Uterus (tissue), 4 donors: ENCODE results near the gene CTNNBIP1. TPM values are rescaled to one million over a fixed set of nuclear protein-coding genes. Genes with fewer than 3 reads are reported as not detected.
A peak's percentile ranks its signal among the peaks of the same experiment; 100 is the strongest.
"Not testable (repeated sequence)": the region's sequence is repeated elsewhere in the genome, so short reads cannot be mapped to it uniquely, and the experiment has no call there.

Experiments used
- DNase-seq, 2 donors: peaks; one replicate each; pipeline ENCODE4 v3.0.0-alpha.2; 2019 to 2020
- H3K27ac ChIP-seq, 2 donors: fragments of 200-600 bp; sonication (generic); 1 replicate in 1 of 2; 2 replicates in 1 of 2; pipeline ENCODE4 v1.5.1; 2016 to 2018
- H3K27me3 ChIP-seq, 2 donors: fragments of 200-600 bp; sonication (generic); one replicate each; pipeline ENCODE4 v1.5.1; 2018 to 2019; ENCODE audit warnings: control low read depth in 1 of 2
- H3K36me3 ChIP-seq, 2 donors: fragments of 200-600 bp; sonication (generic); one replicate each; pipeline ENCODE4 v1.5.1; 2019; ENCODE audit warnings: control low read depth in 1 of 2
- H3K4me1 ChIP-seq, 2 donors: fragments of 200-600 bp; sonication (generic); one replicate each; pipeline ENCODE4 v1.5.1; 2018 to 2019; ENCODE audit warnings: control low read depth in 1 of 2
- H3K4me3 ChIP-seq, 2 donors: fragments of 200-600 bp; sonication (generic); 1 replicate in 1 of 2; 2 replicates in 1 of 2; pipeline ENCODE4 v1.5.1; 2018 to 2019; ENCODE audit warnings: mild to moderate bottlenecking in 1 of 2
- H3K9me3 ChIP-seq, 2 donors: fragments of 200-600 bp; sonication (generic); one replicate each; pipeline ENCODE4 v1.5.1; 2019; ENCODE audit warnings: control low read depth in 1 of 2
- CTCF ChIP-seq, 4 experiments: fragments of 200-600 bp in 2 of 4; fragments of 450-650 bp in 2 of 4; sonication (generic) in 2 of 4; IDR thresholded peaks; one replicate each; pipeline ENCODE4 v1.5.1; 2016 to 2019; ENCODE audit warnings: antibody characterized with exemption in 4 of 4, mild to moderate bottlenecking in 2 of 4, moderate library complexity in 1 of 4
- POLR2A ChIP-seq, 2 donors: fragments of 450-650 bp; IDR thresholded peaks; one replicate each; pipeline ENCODE4 v1.6.1; 2016; ENCODE audit warnings: antibody characterized with exemption in 2 of 2, mild to moderate bottlenecking in 1 of 2, moderate library complexity in 1 of 2
- intact Hi-C: fragments of 100-400 bp; cut with DNase I; formaldehyde crosslinking; loops from one replicate; pipeline ENCODE4 v1.15.1; 2023; ENCODE audit warnings: low total_unique reads
- total RNA-seq, 4 donors: library from RNA; depleted of rRNA in 3 of 4; stranded (reverse); fragments of >200 nt in 3 of 4; gene quantifications; one replicate each; pipeline versions ENCODE4 v1.1.0 to v1.2.4, GENCODE V29; 2014 to 2023
- donor health status: DM: yes; HTN: yes; CAD: no.

The CTNNBIP1 gene
- total RNA-seq, 4 donors from 2014 or later, result 4.7 to 26.6 (median 13.6) TPM

GRCh38 chr1:9917901-9918300, 7.8 kb upstream of the CTNNBIP1 start:
- H3K27ac ChIP-seq, result no peak overlapping the region
- TF ChIP-seq CTCF (IDR thresholded peaks at IDR 0.05), result no peak
- no peak for TF ChIP-seq POLR2A (IDR thresholded peaks at IDR 0.05)
- no peaks in the 10 kb centered on the region for H3K9me3 ChIP-seq
- H3K4me1 ChIP-seq, result no peaks in the 10 kb centered on the region
- H3K36me3 ChIP-seq, result no peaks in the 10 kb centered on the region
- no peak overlapping the region for H3K4me3 ChIP-seq
- DNase-seq, result no peak
- no peaks in the 10 kb centered on the region for H3K27me3 ChIP-seq
- intact Hi-C loops, result no loop called here

- H3K4me1 ChIP-seq, H3K36me3 ChIP-seq, DNase-seq, intact Hi-C loops, H3K27ac ChIP-seq, H3K27me3 ChIP-seq, H3K9me3 ChIP-seq, H3K4me3 ChIP-seq: not testable (repeated sequence)
These were observed 7.4 kb upstream of the CTNNBIP1 start for GRCh38 chr1:9917495-9917894.

DNA sequence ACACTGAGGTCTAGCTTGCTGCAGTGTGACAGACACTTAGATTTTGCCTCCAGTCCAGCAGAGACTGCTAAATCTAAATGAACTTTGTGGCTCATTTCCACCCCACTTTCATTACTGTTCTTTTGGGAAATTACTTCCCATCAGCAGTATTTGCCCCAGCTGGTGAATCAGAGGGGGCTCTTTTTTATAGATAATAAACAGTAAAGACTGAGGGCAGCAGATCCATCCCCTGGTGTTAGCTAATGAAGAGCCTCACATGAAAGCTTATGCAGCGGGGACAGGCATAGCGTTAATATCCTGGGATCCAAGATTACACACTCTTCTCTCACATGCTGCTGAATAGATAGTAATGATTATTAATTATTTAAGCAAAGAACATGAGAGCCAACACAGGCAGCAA, 6.4 kb upstream of the CTNNBIP1 start:
- DNase-seq, result no peak
- no peaks in the 10 kb centered on the region for H3K9me3 ChIP-seq
- H3K4me3 ChIP-seq, result no peak overlapping the region
- no peaks in the 10 kb centered on the region for H3K4me1 ChIP-seq
- no peaks in the 10 kb centered on the region for H3K27me3 ChIP-seq
- no peak overlapping the region for H3K27ac ChIP-seq
- H3K36me3 ChIP-seq, result no peaks in the 10 kb centered on the region
- intact Hi-C loops, result no loop called here
- TF ChIP-seq POLR2A (IDR thresholded peaks at IDR 0.05), result no peak
- TF ChIP-seq CTCF (IDR thresholded peaks at IDR 0.05), result no peak

- TF ChIP-seq POLR2A (IDR thresholded peaks at IDR 0.05) (no peak), CTCF (IDR thresholded peaks at IDR 0.05) (no peak)
- H3K36me3 ChIP-seq, result no peaks in the 10 kb centered on the region
- no peaks in the 10 kb centered on the region for H3K9me3 ChIP-seq
- H3K4me3 ChIP-seq, result no peak overlapping the region
- no peak for DNase-seq
- no peaks in the 10 kb centered on the region for H3K4me1 ChIP-seq
- H3K27me3 ChIP-seq, result no peaks in the 10 kb centered on the region
- no peak overlapping the region for H3K27ac ChIP-seq
- intact Hi-C loops, result no loop called here
These were observed 4.5 kb upstream of the CTNNBIP1 start for GRCh38 chr1:9914610-9914937.

- no peak for DNase-seq
- Histone ChIP-seq H3K27ac (peak overlapping the region in 1 of 2 donors; percentile 94), H3K36me3 (no peaks in the 10 kb centered on the region), H3K4me1 (peaks cover 5 to 7% of the 10 kb centered on the region in 2 donors), H3K9me3 (no peaks in the 10 kb centered on the region), H3K4me3 (no peak overlapping the region), H3K27me3 (no peaks in the 10 kb centered on the region)
- TF ChIP-seq CTCF (IDR thresholded peaks at IDR 0.05) (no peak), POLR2A (IDR thresholded peaks at IDR 0.05) (no peak)
- intact Hi-C loops, result no loop called here
These were observed 2.3 kb upstream of the CTNNBIP1 start for GRCh38 chr1:9912264-9912936.
